ENCODE measurements around the gene CAVIN3. TPM values are rescaled to one million over a fixed set of nuclear protein-coding genes. Genes with fewer than 3 reads are reported as not detected.

The CAVIN3 gene
- total and polyA plus RNA-seq, 10 of the 15 experiments (the other 5 are each of a cell fraction or from before 2014, with no cell fraction given): 0.05 to 13.9 (median 4.5) TPM

DNA sequence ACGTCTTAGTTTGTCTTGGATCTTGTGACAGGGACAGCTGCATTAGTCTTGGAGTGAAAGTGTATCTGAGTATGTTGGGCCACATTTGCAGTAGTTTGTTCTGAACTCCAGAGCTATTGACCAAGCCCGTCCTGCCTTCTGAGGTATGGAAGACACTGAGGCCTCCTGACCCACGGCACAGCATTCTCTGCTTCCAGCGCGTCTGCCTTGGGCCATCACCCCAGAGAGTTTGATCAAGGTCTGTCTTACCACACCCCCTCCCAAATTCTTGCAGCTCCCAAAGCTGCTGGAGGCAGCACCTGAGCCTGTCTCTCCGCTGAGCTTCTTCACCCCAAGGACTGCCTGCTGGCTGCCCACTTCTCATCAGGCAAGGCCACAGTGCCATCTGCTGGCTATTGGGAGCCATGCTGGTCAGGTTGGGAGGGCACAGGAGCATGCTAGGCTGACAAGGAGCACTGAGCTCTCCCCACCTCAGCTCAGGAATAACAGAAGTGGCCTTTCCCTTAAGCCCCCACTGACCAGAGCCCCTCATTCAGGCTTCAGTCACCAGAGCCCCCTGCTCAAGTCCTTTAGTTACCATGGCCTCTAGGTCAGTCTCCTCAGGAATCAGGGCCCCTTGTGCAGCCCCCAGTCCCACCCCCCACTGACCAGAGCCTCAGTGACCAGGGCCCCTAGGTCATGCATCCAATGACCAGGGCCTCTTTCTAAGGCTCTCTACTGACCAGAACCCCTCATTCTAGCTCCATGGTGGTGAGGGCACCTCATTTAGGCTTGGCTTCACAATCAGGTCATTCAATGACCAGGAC lies 42.8 kb upstream of the CAVIN3 start (continued):
- TF ChIP-seq, protein P1, sequence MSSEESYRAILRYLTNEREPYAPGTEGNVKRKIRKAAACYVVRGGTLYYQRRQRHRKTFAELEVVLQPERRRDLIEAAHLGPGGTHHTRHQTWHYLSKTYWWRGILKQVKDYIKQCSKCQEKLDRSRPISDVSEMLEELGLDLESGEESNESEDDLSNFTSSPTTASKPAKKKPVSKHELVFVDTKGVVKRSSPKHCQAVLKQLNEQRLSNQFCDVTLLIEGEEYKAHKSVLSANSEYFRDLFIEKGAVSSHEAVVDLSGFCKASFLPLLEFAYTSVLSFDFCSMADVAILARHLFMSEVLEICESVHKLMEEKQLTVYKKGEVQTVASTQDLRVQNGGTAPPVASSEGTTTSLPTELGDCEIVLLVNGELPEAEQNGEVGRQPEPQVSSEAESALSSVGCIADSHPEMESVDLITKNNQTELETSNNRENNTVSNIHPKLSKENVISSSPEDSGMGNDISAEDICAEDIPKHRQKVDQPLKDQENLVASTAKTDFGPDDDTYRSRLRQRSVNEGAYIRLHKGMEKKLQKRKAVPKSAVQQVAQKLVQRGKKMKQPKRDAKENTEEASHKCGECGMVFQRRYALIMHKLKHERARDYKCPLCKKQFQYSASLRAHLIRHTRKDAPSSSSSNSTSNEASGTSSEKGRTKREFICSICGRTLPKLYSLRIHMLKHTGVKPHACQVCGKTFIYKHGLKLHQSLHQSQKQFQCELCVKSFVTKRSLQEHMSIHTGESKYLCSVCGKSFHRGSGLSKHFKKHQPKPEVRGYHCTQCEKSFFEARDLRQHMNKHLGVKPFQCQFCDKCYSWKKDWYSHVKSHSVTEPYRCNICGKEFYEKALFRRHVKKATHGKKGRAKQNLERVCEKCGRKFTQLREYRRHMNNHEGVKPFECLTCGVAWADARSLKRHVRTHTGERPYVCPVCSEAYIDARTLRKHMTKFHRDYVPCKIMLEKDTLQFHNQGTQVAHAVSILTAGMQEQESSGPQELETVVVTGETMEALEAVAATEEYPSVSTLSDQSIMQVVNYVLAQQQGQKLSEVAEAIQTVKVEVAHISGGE (CRISPR knock-in tag; IDR thresholded peaks at IDR 0.05): no peak
- peak; percentile 84 for TF ChIP-seq RAD21 (IDR thresholded peaks at IDR 0.05; ENCODE audit: insufficient read depth, low read depth, low read length)
- no peak for TF ChIP-seq HSF1 (IDR thresholded peaks at IDR 0.05; ENCODE audit: low read depth, low read length)
- TF ChIP-seq ZNF24 (IDR thresholded peaks at IDR 0.05): no peak
- no peak for TF ChIP-seq ZNF217 (IDR thresholded peaks at IDR 0.05)
- TF ChIP-seq IKZF1 (conservative IDR thresholded peaks at IDR 0.05): no peak
- TF ChIP-seq EP300 (IDR thresholded peaks at IDR 0.05; ENCODE audit: borderline replicate concordance in 1 of 2, control insufficient read depth in 1 of 2, low read depth in 2 of 2, low read length in 2 of 2): no peak
- TF ChIP-seq PML (IDR thresholded peaks at IDR 0.05; ENCODE audit: low read length): no peak
- TF ChIP-seq, protein P2, sequence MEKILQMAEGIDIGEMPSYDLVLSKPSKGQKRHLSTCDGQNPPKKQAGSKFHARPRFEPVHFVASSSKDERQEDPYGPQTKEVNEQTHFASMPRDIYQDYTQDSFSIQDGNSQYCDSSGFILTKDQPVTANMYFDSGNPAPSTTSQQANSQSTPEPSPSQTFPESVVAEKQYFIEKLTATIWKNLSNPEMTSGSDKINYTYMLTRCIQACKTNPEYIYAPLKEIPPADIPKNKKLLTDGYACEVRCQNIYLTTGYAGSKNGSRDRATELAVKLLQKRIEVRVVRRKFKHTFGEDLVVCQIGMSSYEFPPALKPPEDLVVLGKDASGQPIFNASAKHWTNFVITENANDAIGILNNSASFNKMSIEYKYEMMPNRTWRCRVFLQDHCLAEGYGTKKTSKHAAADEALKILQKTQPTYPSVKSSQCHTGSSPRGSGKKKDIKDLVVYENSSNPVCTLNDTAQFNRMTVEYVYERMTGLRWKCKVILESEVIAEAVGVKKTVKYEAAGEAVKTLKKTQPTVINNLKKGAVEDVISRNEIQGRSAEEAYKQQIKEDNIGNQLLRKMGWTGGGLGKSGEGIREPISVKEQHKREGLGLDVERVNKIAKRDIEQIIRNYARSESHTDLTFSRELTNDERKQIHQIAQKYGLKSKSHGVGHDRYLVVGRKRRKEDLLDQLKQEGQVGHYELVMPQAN (conservative IDR thresholded peaks at IDR 0.05): no peak
- peak; percentile 61 for TF ChIP-seq SMC3 (IDR thresholded peaks at IDR 0.05; ENCODE audit: borderline replicate concordance, low read length)
- TF ChIP-seq JUNB (IDR thresholded peaks at IDR 0.05): no peak
- peak; percentile 88 to 95 (median 91) for TF ChIP-seq CTCF (IDR thresholded peaks at IDR 0.05 in 2 of 3, conservative IDR thresholded peaks at IDR 0.05 in 1 of 3; ENCODE audit: control insufficient read depth in 2 of 3, extremely low read depth in 1 of 3, insufficient read depth in 1 of 3, low read depth in 3 of 3, low read length in 3 of 3)
- TF ChIP-seq YBX1 (IDR thresholded peaks at IDR 0.05): no peak
- peak; percentile 51; the same call in 1 of the 2 replicates for TF ChIP-seq YY1 (IDR thresholded peaks at IDR 0.05; ENCODE audit: low read depth, low read length)
- TF ChIP-seq CBX5 (IDR thresholded peaks at IDR 0.05; ENCODE audit: low read depth): no peak
- no peak for TF ChIP-seq MTA3 (IDR thresholded peaks at IDR 0.05; ENCODE audit: borderline replicate concordance, low read length)
